ENCODE data around the gene ACAD11. TPM values are rescaled to one million over a fixed set of nuclear protein-coding genes. Genes with fewer than 3 reads are reported as not detected.

Gene ACAD11
- total RNA-seq, 2 donors from 2014 or later = 5.2 to 9.2 TPM

- no peak for DNase-seq
- intact Hi-C loops (cut with DNase I, micrococcal nuclease) = loop anchor here in 1 of 2 donors (5.0 kb wide), 1 partner anchor 104 kb away; no protein-coding TSS in a partner anchor
Measured at GRCh38 chr3:132538072-132538471, 121.5 kb downstream of the ACAD11 start.

GRCh38 chr3:132537297-132537696 is 122.3 kb downstream of the ACAD11 start:
- ATAC-seq (no peak), DNase-seq (no peak)
- intact Hi-C loops (cut with DNase I, micrococcal nuclease) = loop anchor here in 1 of 2 donors (5.0 kb wide), 1 partner anchor 105 kb away; no protein-coding TSS in a partner anchor

More at GRCh38 chr3:132538072-132538471, 121.5 kb downstream of the ACAD11 start:
- peak; percentile 53 for ATAC-seq

GRCh38 chr3:132536442-132537153 is 123.0 kb downstream of the ACAD11 start:
- no peak for ATAC-seq
- no peak for DNase-seq
- intact Hi-C loops (cut with DNase I, micrococcal nuclease) = loop anchor here in 1 of 2 donors (5.0 kb wide), 1 partner anchor 106 kb away; no protein-coding TSS in a partner anchor

- ATAC-seq = peak; percentile 67
- DNase-seq = peak; percentile 31 to 59
- intact Hi-C loops (cut with DNase I, micrococcal nuclease) = loop anchor here in 1 of 2 donors (5.0 kb wide), 1 partner anchor 106 kb away; no protein-coding TSS in a partner anchor
Measured at GRCh38 chr3:132535575-132536441, 123.8 kb downstream of the ACAD11 start.

- no peak for DNase-seq
- intact Hi-C loops (cut with DNase I, micrococcal nuclease) = no loop called here
- no peak for ATAC-seq
Measured at GRCh38 chr3:132530624-132531023, 129.0 kb downstream of the ACAD11 start.

- DNase-seq = no peak
- intact Hi-C loops (cut with DNase I, micrococcal nuclease) = no loop called here
- no peak for ATAC-seq
Measured at GRCh38 chr3:132522353-132522752, 137.3 kb downstream of the ACAD11 start.

GRCh38 chr3:132521901-132522300 is 137.7 kb downstream of the ACAD11 start:
- intact Hi-C loops (cut with DNase I, micrococcal nuclease) = no loop called here
- ATAC-seq (no peak), DNase-seq (no peak)

- intact Hi-C loops (cut with DNase I, micrococcal nuclease) = no loop called here
- no peak for DNase-seq
- no peak for ATAC-seq
Measured at GRCh38 chr3:132519914-132520313, 139.7 kb downstream of the ACAD11 start.

GRCh38 chr3:132517311-132517710 is 142.3 kb downstream of the ACAD11 start:
- intact Hi-C loops (cut with DNase I, micrococcal nuclease) = no loop called here
- DNase-seq = no peak
- ATAC-seq = no peak

- intact Hi-C loops (cut with DNase I, micrococcal nuclease) = no loop called here
- no peak for DNase-seq
- no peak for ATAC-seq
Measured at GRCh38 chr3:132513057-132513456, 146.6 kb downstream of the ACAD11 start.

GRCh38 chr3:132509506-132509905 is 150.1 kb downstream of the ACAD11 start:
- ATAC-seq (no peak), DNase-seq (no peak)
- intact Hi-C loops (cut with DNase I, micrococcal nuclease) = no loop called here

- DNase-seq (no peak), ATAC-seq (no peak)
- intact Hi-C loops (cut with DNase I, micrococcal nuclease) = no loop called here
Measured at GRCh38 chr3:132509096-132509495, 150.5 kb downstream of the ACAD11 start.

Other genes with a start within 250 kb of the ACAD11 start
- 10 to 100 TPM; 47.9 to 49.4 TPM for gene DNAJC13, start 242.3 kb downstream of the ACAD11 start, total RNA-seq
- gene ACKR4, start 62.5 kb downstream of the ACAD11 start, total RNA-seq = 1 to 10 TPM in 1 of 2 donors, under 1 TPM in 1; 0.67 to 2.8 TPM
- gene UBA5, start 520 bp upstream of the ACAD11 start, total RNA-seq = 10 to 100 TPM; 24.3 to 30.8 TPM
- gene NPHP3, start 62.6 kb upstream of the ACAD11 start, total RNA-seq = 10 to 100 TPM; 17.1 to 21.3 TPM